ENCODE measurements around the gene GRK1. TPM values are rescaled to one million over a fixed set of nuclear protein-coding genes. Genes with fewer than 3 reads are reported as not detected.

Gene GRK1
- total RNA-seq, 1 donor from 2014 or later: not detected

DNA sequence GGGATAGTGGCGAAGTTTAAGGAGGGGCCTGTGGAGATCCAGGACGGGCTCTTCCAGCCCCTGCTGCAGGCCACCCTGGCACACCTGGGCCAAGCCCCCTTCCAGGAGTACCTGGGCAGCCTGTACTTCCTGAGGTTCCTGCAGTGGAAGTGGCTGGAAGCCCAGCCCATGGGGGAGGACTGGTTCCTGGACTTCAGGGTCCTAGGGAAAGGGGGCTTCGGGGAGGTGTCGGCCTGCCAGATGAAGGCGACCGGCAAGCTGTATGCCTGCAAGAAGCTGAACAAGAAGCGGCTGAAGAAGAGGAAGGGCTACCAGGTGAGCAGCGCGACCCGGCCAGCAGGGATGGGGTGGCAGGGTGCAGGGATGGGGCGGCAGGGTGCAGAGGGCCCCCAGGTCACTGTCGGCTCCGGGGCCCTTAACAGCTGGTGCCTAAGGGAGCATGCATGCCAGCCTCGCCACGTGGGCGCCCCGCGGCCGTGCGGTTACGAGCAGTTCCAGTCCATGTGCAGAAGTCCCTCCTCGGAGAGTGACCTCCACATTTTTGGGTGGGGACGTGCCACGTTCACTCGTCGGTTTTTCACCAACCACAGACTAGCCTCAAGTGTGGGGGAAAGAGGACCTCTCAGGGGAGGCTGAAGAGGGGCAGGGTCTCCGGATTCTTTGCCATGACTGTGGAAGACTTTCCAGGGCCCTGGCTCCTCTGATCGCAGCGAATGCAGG, 912 bp downstream of the GRK1 start:
- no peak for TF ChIP-seq CTCF (IDR thresholded peaks at IDR 0.05; ENCODE audit: insufficient read depth, low read length, poor library complexity, severe bottlenecking)
- no peaks in the 10 kb centered on the region for H3K36me3 ChIP-seq (ENCODE audit: control insufficient read depth, insufficient read depth, low read length)
- H3K4me3 ChIP-seq (ENCODE audit: low read depth, low read length): no peak overlapping the region
- peaks cover 16% of the 10 kb centered on the region for H3K27me3 ChIP-seq (ENCODE audit: control insufficient read depth, insufficient read depth, low read length)
- DNase-seq (ENCODE audit: low read depth): no peak

- DNase-seq (ENCODE audit: low read depth): no peak
Measured at GRCh38 chr13:113668491-113668971, 1.5 kb downstream of the GRK1 start.

DNA sequence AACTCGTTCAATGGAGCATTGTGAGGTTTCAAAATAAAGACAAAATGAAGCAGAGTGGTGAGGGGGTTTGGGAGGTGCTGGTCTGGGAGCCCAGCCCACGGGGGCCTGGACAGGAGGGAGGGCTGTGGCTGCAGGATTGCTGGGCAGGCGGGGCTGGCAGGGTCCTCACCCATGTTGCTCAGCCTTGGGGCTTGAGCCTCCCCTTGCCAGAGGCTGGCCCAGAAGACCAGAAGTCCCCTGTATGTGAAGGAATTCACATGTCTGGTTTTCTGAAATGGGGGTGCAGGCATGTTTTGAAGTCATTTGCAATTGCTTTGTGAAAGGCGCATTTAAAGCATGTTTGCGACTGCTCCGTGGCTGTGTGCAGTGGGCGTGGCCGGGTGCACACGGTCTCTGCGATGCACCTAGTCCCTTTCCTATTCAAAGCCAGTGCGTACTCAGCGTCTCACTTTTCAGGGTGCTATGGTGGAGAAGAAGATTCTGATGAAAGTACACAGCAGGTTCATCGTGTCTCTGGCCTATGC, 2.3 kb downstream of the GRK1 start:
- TF ChIP-seq CTCF (IDR thresholded peaks at IDR 0.05; ENCODE audit: insufficient read depth, low read length, poor library complexity, severe bottlenecking): no peak
- Histone ChIP-seq H3K36me3 (ENCODE audit: control insufficient read depth, insufficient read depth, low read length) (no peaks in the 10 kb centered on the region), H3K27me3 (ENCODE audit: control insufficient read depth, insufficient read depth, low read length) (peaks cover 16% of the 10 kb centered on the region), H3K4me3 (ENCODE audit: low read depth, low read length) (no peak overlapping the region)
- DNase-seq (ENCODE audit: low read depth): no peak

More at GRCh38 chr13:113668491-113668971, 1.5 kb downstream of the GRK1 start:
- Histone ChIP-seq H3K4me3 (ENCODE audit: low read depth, low read length) (no peak overlapping the region), H3K36me3 (ENCODE audit: control insufficient read depth, insufficient read depth, low read length) (no peaks in the 10 kb centered on the region), H3K27me3 (ENCODE audit: control insufficient read depth, insufficient read depth, low read length) (peaks cover 16% of the 10 kb centered on the region)
- no peak for TF ChIP-seq CTCF (IDR thresholded peaks at IDR 0.05; ENCODE audit: insufficient read depth, low read length, poor library complexity, severe bottlenecking)

- no peak for DNase-seq (ENCODE audit: low read depth)
- Histone ChIP-seq H3K27me3 (ENCODE audit: control insufficient read depth, insufficient read depth, low read length) (peaks cover 12% of the 10 kb centered on the region), H3K36me3 (ENCODE audit: control insufficient read depth, insufficient read depth, low read length) (no peaks in the 10 kb centered on the region), H3K4me3 (ENCODE audit: low read depth, low read length) (no peak overlapping the region)
- TF ChIP-seq CTCF (IDR thresholded peaks at IDR 0.05; ENCODE audit: insufficient read depth, low read length, poor library complexity, severe bottlenecking): no peak
Measured at GRCh38 chr13:113669755-113670341, 2.8 kb downstream of the GRK1 start.

GRCh38 chr13:113670541-113670940, 3.5 kb downstream of the GRK1 start:
- H3K4me3 ChIP-seq (ENCODE audit: low read depth, low read length): no peak overlapping the region
- no peak for TF ChIP-seq CTCF (IDR thresholded peaks at IDR 0.05; ENCODE audit: insufficient read depth, low read length, poor library complexity, severe bottlenecking)
- no peak for DNase-seq (ENCODE audit: low read depth)
- H3K27me3 ChIP-seq (ENCODE audit: control insufficient read depth, insufficient read depth, low read length): peaks cover 6% of the 10 kb centered on the region
- no peaks in the 10 kb centered on the region for H3K36me3 ChIP-seq (ENCODE audit: control insufficient read depth, insufficient read depth, low read length)

Data from kidney epithelial cell (primary cell).